D721Med (cell line): Measurements from ENCODE around the gene CCIN.

ENCODE experiments used
- DNase-seq: peaks from one replicate; pipeline ENCODE4 v3.0.0; 2011; ENCODE audit warnings: low spot score; ENCODE audit not compliant: insufficient read length
- FAIRE-seq: peaks from 2 replicates; lab custom pipeline; 2011; peaks lifted over from hg19 to GRCh38; lab: Jason Lieb, UNC
- TF ChIP-seq, protein P1 (sequence below): IDR thresholded peaks from 2 replicates; pipeline ENCODE4 v1.5.1; 2012; ENCODE audit warnings: mild to moderate bottlenecking, control low read depth; ENCODE audit not compliant: insufficient read depth; ENCODE audit errors: missing control alignments

Gene CCIN

DNA sequence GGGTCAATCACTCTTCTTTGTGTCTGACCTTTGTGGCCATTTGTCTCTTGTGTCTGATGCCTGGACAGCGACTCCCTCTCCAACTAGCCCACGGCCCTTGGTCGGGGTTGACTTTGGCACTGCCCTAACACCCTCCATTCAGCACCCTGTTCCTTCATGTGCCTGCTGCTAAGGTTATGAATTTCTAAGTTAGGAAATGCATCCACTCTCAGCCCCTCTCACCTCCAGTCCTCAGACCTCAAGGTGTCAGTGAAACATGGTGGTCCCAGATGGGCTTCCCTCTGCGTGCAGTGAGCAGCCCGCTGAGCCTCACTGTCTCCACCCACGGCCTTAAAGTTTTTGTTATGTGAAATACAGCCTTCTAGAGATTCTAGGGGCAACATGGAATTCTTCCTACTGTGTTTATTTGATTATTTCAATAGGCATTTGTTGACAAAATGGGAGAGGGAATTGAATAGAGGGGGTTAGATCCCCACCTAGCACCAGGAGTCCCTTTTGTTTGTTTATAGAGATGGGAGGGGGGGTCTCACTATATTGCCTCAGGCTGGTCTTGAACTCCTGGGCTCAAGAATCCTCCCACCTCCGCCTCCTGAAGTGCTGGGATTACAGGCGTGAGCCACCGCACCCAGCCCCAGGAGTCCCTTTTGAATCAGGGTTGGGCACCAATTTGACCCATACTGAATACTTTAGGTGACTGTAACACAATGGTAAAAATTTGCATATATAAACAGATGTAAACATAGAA is 34.3 kb upstream of the CCIN start:
- no peak for DNase-seq
- TF ChIP-seq, protein P1, sequence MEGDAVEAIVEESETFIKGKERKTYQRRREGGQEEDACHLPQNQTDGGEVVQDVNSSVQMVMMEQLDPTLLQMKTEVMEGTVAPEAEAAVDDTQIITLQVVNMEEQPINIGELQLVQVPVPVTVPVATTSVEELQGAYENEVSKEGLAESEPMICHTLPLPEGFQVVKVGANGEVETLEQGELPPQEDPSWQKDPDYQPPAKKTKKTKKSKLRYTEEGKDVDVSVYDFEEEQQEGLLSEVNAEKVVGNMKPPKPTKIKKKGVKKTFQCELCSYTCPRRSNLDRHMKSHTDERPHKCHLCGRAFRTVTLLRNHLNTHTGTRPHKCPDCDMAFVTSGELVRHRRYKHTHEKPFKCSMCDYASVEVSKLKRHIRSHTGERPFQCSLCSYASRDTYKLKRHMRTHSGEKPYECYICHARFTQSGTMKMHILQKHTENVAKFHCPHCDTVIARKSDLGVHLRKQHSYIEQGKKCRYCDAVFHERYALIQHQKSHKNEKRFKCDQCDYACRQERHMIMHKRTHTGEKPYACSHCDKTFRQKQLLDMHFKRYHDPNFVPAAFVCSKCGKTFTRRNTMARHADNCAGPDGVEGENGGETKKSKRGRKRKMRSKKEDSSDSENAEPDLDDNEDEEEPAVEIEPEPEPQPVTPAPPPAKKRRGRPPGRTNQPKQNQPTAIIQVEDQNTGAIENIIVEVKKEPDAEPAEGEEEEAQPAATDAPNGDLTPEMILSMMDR, result no peak
- FAIRE-seq, result no peak

DNA sequence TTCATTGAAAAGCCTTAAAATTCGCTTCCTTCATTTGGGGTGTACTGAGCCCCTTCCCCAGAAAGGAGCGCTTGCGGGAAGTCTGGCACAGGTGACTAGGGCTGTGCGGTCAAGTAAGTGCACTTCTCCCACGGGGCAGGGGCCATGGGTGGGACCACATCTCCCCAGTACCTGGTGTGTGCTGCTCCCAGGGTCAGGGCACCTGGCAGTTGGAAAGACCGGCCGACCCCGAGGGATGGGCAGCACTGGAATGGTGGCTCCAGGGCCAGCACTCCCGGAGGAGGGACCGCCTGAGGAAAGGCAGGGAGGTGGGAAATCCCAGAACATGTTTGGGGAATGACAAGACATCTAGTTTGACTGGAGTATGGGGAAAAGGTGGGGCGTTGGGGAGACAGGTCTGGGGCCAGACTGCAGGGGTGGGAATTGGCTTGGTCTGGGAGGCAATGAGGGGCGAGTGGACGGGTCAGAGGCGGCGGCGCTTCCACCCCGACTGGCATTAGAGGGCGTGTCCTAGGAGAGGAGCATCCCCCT is 33.4 kb upstream of the CCIN start:
- FAIRE-seq (no peak), DNase-seq (no peak)
- TF ChIP-seq, protein P1, result no peak

DNA sequence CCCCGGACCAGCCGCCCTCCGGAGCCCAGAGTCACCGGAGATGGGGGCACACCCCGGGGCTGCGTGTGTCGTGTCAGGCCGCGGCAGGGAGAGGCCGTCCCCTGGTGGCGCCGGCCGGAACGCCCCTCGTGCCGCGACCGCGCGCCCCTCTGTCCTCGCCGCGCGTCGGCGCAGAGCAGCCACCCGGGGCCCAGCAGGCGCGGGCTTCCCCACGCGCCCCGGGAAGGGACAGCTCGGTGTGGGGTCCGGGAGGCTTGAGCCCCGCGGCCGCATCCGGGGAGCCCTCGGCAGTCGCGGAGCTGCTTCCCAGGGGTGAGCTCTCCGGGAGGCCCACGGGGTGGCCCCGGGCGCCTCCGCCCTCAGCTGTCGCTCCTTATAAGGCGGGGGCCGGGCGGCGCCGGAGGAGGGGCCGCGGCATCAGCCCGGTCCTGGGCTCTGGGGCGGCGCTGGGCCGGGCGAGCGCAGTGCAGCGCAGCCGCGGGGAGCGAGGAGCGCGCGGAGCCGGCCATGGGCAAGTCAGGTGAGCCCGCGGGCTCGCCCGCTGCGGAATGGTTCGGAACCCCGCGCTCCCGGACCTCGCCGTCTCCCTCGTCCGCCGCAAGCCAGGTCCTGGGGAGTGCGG is 32.8 kb upstream of the CCIN start, which contains the start of gene GLIPR2:
GLIPR2 (plus strand) TSS at position 462 of the 622 bp plus-strand sequence; CDS start at position 508, 46 bp downstream.
- FAIRE-seq (no peak), DNase-seq (peak; percentile 88)
- TF ChIP-seq, protein P1, result peak; percentile 35

DNA sequence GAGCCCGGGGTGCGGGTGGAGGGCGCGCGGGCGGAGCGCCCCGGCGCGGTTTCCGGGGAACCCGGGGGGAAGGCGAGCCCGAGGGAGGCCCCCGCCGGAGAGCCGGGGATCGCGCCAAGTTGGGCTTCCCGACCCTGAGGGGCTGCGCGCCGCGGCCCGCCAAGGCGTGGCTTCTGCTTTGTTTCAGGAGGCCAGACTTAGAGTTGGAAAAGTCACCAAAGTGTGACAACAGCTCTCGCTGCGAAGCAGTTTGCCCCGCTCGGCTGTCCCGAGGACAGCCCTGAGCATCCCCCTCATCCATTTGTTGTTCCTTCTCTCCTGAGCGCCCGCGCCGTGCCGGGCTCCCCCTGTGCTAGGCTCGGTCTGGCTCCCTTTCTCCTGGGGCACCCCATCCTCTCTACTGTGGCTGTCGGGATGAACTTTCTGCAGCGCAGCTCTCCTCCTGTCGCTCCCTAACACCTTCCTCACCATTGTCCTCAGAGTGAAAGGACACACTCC is 32.2 kb upstream of the CCIN start:
- DNase-seq, result no peak
- no peak for FAIRE-seq
- TF ChIP-seq, protein P1, result no peak

DNA sequence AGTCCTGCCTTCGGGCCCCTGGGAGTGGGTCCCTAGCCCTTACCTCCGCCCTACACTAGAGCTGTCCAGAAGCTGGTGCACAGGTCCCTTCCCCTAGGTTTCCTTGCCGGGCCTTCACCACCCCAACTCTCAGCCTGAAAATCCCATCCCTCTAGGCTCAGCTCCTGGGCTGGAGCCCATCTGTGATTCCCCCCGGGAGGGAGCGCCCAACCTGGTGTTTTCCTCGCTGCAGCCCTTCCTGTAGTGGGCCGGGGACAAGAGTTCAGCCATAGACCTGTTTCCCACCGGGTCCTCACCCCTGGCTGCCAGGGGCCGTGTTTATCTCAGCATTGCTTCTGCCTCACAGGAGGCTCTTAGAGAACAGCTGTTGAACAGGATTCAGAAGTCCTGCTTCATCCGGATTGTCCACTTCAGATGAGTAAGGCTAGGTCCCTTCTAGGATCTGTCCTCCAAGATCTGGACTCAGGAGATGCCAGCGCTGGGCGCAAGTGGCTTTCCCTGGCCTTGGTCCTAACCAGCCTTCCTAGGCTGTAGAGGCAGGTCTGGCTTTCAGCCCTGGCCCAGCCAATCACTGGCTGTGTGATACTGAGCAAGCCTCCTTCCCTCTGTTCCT is 31.7 kb upstream of the CCIN start:
- DNase-seq, result no peak
- no peak for FAIRE-seq
- TF ChIP-seq, protein P1, result no peak

DNA sequence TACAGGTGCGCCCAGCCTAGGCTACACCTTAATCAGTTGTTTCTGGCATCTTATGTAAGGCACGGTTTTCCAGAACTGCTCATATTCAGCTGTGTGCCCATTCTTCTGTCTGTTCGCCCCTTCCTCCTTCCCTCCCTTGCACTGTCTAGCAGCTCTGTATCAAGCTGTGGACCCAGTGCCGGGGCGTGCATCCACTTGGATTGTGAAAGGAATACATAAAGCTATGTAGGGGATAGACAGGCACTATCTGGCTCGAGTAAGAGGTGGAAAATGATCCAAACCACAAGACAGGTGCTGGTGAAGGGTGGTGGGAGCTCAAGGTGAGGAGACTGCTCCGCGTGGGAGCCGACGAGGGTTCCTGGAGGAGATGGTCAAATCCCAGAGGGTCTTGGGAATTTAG is 30.7 kb upstream of the CCIN start:
- DNase-seq (no peak), FAIRE-seq (no peak)
- TF ChIP-seq, protein P1, result no peak
